COLO668 (cell line): ENCODE measurements around the gene SOWAHB.
A peak's percentile ranks its signal among the peaks of the same experiment; 100 is the strongest.

Experiments used
- DNase-seq: peaks from one replicate; lab custom pipeline; 2025; ENCODE audit not compliant: unreplicated experiment; lab: John Stamatoyannopoulos, UW

The SOWAHB gene

GRCh38 chr4:76897536-76898384 is at the start of gene SOWAHB:
SOWAHB (minus strand) TSS chr4:76898144; CDS start chr4:76897849, 295 bp downstream.
- DNase-seq, result peak; percentile 86

GRCh38 chr4:76947369-76947768 is 49.4 kb upstream of the SOWAHB start:
- no peak for DNase-seq

GRCh38 chr4:76943790-76944189 is 45.8 kb upstream of the SOWAHB start:
- DNase-seq, result no peak

- DNase-seq, result no peak
Measured at GRCh38 chr4:76943129-76943620, 45.2 kb upstream of the SOWAHB start.

GRCh38 chr4:76939184-76939583 is 41.2 kb upstream of the SOWAHB start:
- no peak for DNase-seq

GRCh38 chr4:76931576-76932276 is 33.8 kb upstream of the SOWAHB start:
- no peak for DNase-seq

- DNase-seq, result peak; percentile 18
Measured at GRCh38 chr4:76931087-76931486, 33.1 kb upstream of the SOWAHB start.

GRCh38 chr4:76930685-76931084 is 32.7 kb upstream of the SOWAHB start:
- DNase-seq, result no peak

GRCh38 chr4:76926841-76927240 is 28.9 kb upstream of the SOWAHB start:
- no peak for DNase-seq

GRCh38 chr4:76923619-76924357 is 25.8 kb upstream of the SOWAHB start:
- DNase-seq, result no peak

- no peak for DNase-seq
Measured at GRCh38 chr4:76920715-76921114, 22.8 kb upstream of the SOWAHB start.

- DNase-seq, result no peak
Measured at GRCh38 chr4:76909711-76910110, 11.8 kb upstream of the SOWAHB start.

- no peak for DNase-seq
Measured at GRCh38 chr4:76905521-76905920, 7.6 kb upstream of the SOWAHB start.

- peak; percentile 12 for DNase-seq
Measured at GRCh38 chr4:76904646-76905190, 6.8 kb upstream of the SOWAHB start.

GRCh38 chr4:76902233-76902890 is 4.4 kb upstream of the SOWAHB start:
- DNase-seq, result no peak

- no peak for DNase-seq
Measured at GRCh38 chr4:76898949-76899645, 1.2 kb upstream of the SOWAHB start.

GRCh38 chr4:76898385-76898692 is 395 bp upstream of the SOWAHB start:
- DNase-seq, result no peak

GRCh38 chr4:76896614-76897535 is 1.1 kb downstream of the SOWAHB start:
- DNase-seq, result peak; percentile 84

GRCh38 chr4:76896048-76896447 is 1.9 kb downstream of the SOWAHB start:
- DNase-seq, result no peak
